GM12875 (cell line): Measurements from ENCODE around the gene PRKCG.

Experiments
- H3K4me3 ChIP-seq: one replicate; pipeline ENCODE4 v1.5.1; 2011; ENCODE audit warnings: low read depth, low read length, control low read depth
- TF ChIP-seq, protein P1 (sequence below): IDR thresholded peaks from 2 replicates; pipeline ENCODE4 v1.5.1; 2011; ENCODE audit warnings: low read depth, mild to moderate bottlenecking, control low read depth, inconsistent platforms, low read length, moderate library complexity, borderline replicate concordance; ENCODE audit not compliant: insufficient read depth

PRKCG gene

DNA sequence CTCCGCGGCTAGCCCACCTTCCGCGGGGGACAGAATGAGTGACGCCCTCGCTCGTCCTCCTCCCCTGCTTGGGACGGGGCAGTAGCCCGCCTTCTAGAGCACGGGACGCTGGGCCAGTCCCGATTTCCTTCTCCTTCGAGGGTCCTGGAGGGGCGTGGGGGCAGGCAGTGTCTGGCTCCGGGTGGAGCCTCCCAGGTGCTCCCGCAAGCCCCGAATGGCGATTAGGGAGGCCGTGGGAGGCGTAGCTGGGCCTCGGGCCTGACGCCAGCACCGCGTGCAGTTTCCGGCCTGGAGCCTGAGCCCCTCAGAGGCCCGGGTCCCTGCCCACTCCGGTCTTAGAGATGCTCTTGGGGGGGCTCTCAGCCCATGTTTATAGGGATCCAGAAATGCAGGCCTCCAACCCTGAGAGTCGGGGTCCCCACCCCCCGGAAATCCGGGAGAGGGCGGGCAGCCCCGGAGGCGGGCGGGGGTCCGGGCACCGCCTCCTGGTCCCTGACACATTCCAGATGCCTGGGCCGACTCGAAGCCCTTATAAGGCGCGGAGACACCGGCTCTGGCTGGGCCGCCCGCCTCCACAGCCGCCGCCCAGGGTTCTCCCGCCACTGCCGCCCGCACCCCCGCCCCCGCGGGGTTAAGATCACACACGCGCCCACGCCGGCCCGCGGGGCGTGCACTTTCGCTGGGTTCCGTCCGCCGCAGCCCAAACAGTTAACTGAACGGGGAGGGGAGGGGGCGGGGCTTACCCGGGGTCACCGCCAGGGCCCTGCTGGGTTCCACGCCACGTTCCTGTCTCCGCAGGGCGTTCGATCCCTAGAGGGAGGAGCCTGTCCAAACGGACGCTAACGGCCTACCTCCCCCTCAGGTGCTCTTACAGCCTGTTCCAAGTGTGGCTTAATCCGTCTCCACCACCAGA, 12.8 kb upstream of the PRKCG start:
- H3K4me3 ChIP-seq: peak overlapping the region; percentile 51
- TF ChIP-seq, protein P1, sequence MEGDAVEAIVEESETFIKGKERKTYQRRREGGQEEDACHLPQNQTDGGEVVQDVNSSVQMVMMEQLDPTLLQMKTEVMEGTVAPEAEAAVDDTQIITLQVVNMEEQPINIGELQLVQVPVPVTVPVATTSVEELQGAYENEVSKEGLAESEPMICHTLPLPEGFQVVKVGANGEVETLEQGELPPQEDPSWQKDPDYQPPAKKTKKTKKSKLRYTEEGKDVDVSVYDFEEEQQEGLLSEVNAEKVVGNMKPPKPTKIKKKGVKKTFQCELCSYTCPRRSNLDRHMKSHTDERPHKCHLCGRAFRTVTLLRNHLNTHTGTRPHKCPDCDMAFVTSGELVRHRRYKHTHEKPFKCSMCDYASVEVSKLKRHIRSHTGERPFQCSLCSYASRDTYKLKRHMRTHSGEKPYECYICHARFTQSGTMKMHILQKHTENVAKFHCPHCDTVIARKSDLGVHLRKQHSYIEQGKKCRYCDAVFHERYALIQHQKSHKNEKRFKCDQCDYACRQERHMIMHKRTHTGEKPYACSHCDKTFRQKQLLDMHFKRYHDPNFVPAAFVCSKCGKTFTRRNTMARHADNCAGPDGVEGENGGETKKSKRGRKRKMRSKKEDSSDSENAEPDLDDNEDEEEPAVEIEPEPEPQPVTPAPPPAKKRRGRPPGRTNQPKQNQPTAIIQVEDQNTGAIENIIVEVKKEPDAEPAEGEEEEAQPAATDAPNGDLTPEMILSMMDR: no peak

DNA sequence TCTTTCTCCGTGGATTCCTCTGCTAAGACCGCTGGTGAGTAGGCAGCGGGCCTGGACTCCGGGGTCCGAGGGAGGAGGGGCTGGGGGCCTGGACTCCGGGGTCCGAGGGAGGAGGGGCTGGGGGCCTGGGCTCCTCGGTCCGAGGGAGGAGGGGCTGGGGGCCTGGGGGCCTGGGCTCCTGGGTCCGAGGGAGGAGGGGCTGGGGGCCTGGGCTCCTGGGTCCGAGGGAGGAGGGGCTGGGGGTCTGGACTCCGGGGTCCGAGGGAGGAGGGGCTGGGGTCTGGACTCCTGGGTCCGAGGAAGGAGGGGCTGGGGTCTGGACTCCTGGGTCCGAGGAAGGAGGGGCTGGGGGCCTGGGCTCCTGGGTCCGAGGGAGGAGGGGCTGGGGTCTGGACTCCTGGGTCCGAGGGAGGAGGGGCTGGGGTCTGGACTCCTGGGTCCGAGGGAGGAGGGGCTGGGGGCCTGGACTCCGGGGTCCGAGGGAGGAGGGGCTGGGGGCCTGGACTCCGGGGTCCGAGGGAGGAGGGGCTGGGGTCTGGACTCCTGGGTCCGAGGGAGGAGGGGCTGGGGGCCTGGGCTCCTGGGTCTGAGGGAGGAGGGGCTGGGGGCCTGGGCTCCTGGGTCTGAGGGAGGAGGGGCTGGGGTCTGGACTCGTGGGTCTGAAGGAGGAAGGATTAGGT, 12.1 kb upstream of the PRKCG start:
- peak overlapping the region; percentile 51 for H3K4me3 ChIP-seq

DNA sequence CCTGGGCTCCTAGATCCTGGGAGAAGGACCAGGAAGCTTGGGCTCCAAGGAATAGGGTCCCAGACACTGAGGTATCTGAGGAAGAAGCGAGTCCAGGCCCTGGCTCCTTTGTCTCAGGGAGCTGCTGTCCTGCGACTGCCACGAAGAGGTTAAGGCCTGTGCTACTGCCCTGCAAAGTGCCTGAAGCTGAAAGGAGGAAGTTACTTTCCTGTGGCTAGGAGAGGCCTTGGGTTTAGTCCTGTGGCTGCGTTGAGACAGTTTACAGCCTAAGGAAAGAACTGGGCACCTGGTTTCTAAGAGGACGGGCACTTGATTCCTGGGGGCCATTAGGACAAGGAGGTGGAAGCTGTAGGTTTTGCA, 11.5 kb upstream of the PRKCG start:
- peak overlapping the region; percentile 11 for H3K4me3 ChIP-seq
- TF ChIP-seq, protein P1: no peak

DNA sequence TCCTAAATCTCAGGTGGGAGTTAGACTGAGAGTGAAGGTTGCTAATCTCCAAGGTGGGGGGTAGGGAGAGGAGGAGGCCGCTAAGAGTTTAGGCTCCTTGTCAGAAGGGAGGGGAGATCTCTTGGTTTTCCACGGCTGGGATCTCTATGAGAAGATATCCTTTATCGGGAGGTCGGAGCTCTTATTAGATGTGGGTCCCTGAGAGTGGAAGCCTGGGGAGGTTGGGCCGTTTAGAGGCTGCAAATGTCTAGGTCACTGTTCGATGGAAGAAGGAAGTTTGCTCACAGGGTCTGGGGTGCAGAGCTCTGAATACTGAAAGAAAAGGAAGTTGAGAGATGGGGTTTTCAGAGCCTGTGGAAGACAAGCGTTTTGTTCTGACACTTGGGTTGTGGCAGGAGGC, 10.5 kb upstream of the PRKCG start:
- TF ChIP-seq, protein P1: no peak
- no peak overlapping the region for H3K4me3 ChIP-seq

DNA sequence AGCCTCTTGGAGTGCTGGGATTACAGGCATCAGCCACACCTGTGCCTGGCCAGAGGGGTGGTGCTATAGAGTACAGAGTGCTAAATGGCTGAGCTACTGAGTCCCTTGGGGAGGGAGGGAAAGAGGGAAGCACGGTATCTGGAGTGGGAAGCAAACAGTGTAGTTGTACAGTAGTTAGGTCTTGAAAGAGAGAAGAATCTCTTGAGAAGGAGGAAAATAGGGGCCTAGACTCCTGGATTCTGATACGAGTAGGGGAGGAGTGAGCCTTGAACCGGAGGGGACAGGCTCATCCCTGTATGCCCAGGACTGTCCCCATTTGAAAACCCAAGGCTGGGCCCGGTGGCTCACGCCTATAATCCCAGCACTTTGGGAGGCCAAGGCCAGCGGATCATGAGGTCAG, 9.2 kb upstream of the PRKCG start:
- TF ChIP-seq, protein P1: no peak
- H3K4me3 ChIP-seq: no peak overlapping the region

DNA sequence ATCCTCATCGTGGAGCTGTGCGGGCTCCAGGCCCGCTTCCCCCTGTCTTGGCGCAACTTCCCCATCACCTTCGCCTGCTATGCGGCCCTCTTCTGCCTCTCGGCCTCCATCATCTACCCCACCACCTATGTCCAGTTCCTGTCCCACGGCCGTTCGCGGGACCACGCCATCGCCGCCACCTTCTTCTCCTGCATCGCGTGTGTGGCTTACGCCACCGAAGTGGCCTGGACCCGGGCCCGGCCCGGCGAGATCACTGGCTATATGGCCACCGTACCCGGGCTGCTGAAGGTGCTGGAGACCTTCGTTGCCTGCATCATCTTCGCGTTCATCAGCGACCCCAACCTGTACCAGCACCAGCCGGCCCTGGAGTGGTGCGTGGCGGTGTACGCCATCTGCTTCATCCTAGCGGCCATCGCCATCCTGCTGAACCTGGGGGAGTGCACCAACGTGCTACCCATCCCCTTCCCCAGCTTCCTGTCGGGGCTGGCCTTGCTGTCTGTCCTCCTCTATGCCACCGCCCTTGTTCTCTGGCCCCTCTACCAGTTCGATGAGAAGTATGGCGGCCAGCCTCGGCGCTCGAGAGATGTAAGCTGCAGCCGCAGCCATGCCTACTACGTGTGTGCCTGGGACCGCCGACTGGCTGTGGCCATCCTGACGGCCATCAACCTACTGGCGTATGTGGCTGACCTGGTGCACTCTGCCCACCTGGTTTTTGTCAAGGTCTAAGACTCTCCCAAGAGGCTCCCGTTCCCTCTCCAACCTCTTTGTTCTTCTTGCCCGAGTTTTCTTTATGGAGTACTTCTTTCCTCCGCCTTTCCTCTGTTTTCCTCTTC, 8.0 kb upstream of the PRKCG start:
- no peak overlapping the region for H3K4me3 ChIP-seq
- TF ChIP-seq, protein P1: no peak

DNA sequence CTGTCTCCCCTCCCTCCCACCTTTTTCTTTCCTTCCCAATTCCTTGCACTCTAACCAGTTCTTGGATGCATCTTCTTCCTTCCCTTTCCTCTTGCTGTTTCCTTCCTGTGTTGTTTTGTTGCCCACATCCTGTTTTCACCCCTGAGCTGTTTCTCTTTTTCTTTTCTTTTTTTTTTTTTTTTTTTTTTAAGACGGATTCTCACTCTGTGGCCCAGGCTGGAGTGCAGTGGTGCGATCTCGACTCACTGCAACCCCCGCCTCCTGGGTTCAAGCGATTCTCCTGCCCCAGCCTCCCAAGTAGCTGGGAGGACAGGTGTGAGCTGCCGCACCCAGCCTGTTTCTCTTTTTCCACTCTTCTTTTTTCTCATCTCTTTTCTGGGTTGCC, 7.4 kb upstream of the PRKCG start:
- no peak overlapping the region for H3K4me3 ChIP-seq
- TF ChIP-seq, protein P1: no peak
